AG09309 (cell line): ENCODE data around the gene CEMIP2.

ENCODE experiments used
- DNase-seq: peaks from one replicate; pipeline ENCODE4 v3.0.0-alpha.2; 2010; ENCODE audit warnings: low read depth
- H3K4me3 ChIP-seq: 2 replicates; pipeline ENCODE4 v1.5.1; 2011; ENCODE audit warnings: mild to moderate bottlenecking, low read depth, low read length, moderate library complexity; ENCODE audit not compliant: control insufficient read depth
- TF ChIP-seq, protein P1 (sequence below): IDR thresholded peaks from 2 replicates; pipeline ENCODE4 v1.5.1; 2011; ENCODE audit warnings: mild to moderate bottlenecking, low read depth, low read length, inconsistent platforms; ENCODE audit not compliant: insufficient read depth, control insufficient read depth; ENCODE audit errors: missing control alignments

The CEMIP2 gene

DNA sequence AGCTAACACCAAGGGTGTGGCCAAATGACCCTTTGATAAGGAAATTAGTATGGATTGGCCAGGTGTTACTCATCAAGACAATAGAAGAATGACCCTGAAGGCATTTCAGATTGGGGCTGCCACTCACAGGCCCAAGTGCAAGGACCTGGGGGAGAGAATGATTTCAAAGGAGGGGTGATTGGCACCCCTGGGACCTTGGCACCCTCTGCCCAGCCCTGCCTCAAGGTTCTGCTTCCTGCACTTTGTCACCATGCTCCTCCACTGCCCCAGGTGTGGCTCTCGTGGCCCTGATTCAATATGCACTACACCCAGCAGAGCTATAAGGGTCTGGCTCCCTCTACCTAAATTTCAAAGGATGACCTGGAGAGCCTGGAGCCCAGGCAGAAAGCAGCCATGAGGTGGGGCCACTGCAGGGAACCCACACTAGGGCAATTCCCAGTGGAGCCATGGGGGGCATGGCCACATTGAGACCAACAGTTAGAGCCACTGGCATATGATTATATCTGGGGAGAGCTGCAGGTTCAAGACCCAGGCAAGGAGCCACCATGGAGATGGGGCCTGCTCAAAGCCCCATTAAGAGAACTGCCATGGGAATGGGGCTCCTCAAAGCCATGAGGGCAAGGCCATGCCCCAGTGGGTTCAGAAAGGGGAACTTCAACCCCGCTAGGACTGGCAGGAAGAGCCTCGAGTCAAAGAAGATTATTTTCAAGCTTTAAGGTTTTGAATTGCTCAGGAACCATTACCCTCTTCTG is 93.0 kb downstream of the CEMIP2 start:
- no peak overlapping the region for H3K4me3 ChIP-seq
- no peak for DNase-seq
- TF ChIP-seq, protein P1, sequence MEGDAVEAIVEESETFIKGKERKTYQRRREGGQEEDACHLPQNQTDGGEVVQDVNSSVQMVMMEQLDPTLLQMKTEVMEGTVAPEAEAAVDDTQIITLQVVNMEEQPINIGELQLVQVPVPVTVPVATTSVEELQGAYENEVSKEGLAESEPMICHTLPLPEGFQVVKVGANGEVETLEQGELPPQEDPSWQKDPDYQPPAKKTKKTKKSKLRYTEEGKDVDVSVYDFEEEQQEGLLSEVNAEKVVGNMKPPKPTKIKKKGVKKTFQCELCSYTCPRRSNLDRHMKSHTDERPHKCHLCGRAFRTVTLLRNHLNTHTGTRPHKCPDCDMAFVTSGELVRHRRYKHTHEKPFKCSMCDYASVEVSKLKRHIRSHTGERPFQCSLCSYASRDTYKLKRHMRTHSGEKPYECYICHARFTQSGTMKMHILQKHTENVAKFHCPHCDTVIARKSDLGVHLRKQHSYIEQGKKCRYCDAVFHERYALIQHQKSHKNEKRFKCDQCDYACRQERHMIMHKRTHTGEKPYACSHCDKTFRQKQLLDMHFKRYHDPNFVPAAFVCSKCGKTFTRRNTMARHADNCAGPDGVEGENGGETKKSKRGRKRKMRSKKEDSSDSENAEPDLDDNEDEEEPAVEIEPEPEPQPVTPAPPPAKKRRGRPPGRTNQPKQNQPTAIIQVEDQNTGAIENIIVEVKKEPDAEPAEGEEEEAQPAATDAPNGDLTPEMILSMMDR = no peak

DNA sequence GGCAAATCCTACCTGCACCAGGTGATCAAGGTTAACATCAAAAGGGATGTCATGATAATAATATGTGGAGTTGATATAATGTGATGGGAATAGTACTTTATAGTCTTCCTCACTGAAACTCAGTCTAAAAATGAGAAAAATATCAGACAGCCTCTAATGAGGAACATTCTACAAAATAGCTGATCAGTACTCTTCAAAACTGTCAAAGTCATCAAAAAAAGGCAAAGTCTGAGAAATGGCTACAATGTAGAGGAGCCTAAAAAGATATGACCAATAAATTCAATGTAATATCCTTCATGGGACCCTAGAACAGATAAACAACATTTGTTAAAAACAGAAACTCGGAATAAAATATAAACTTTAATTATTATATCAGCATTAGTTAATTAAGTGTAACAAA is 95.7 kb downstream of the CEMIP2 start:
- TF ChIP-seq, protein P1 = no peak
- DNase-seq = no peak
- H3K4me3 ChIP-seq = no peak overlapping the region

DNA sequence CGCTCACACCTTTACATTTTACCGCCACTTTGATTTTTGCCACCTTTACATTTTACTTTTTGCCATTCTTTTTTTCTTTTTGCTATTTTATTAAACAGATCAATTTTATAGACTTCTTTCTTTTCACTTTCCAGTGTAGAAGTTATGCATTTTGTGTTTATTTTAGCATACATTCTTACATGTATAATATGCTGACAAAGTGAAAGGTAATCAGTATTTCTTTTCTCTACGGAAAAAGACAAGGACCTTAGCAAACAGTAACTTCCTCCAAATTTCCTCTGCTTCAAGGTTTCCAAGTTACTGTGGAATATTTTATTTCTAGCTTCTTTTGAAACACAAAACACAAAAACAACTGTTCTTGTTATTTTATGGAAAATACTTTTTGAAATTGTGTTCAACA is 97.0 kb downstream of the CEMIP2 start:
- TF ChIP-seq, protein P1 = no peak

DNA sequence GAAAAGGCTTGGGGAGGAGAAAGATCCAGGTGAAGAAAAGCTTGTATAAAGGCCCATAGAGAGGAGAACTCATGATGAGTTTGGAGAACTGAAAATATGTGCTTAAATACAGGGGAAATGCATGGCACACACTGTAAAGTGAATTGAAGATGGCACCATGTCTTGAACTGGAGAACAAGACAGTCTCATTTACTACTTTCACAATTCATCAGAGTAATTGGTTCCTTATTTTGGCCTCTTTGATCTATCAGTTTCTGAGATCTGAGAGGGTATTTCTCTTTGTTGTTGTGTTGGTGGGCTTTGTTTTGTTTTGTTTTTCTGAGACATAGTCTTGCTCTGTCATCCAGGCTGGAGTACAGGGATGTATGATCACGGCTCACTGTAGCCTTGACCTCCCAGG is 98.2 kb downstream of the CEMIP2 start:
- no peak for DNase-seq
- TF ChIP-seq, protein P1 = no peak
- no peak overlapping the region for H3K4me3 ChIP-seq

More for the DNA sequence above, 97.0 kb downstream of the CEMIP2 start:
- no peak overlapping the region for H3K4me3 ChIP-seq
- DNase-seq = no peak

DNA sequence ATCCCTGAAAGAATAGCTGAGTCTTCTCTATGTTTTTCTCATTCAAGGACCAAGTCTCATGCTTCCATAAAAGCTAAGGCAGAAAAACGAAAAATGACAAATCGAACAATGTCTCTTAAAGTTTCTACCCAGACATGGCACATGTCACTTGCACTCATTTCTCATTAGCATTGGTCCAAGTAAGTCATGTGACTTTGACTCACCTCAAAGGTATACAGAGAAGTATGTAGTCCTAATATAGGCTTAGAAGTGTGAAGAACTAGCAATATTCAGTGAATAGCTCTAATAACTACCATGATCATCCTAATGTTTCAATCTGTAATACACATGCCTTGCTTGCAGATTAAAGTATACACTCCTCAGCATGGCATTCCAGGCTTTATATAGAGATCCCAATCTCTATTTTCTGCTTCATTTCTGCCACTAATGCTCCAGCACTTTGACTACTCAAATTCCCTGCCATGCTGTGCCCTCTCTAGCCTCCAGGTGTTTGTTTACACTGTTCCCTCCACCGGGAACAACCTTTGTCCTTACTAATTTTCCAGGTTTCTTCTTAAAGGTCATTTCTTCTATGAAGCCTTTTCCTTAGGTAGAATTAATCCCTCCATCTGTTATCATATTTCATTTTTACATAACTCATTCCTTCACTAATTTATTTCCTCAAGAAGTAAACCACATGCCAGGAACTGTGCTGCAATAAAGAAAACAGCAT is 98.9 kb downstream of the CEMIP2 start:
- H3K4me3 ChIP-seq = no peak overlapping the region
- TF ChIP-seq, protein P1 = no peak
- DNase-seq = no peak

DNA sequence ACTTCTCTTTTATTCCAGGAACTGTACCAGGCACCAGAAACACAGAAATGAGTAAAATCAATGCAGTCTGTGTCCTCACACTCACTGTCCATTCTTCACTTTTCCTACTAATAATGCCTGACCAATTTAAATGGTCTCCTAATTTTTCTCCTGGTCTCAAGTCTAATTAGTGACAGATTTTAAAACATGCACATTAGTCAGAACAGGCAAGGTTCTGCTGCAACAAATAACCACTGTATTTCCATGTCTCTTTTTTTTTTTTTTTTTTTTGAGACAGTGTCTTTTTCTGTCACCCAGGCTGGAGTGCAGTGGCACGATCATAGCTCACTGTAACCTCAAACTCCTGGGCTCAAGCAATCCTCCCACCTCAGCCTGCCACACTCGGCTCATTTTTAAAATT is 99.6 kb downstream of the CEMIP2 start:
- H3K4me3 ChIP-seq = no peak overlapping the region
- TF ChIP-seq, protein P1 = no peak

More for the DNA sequence above, 99.6 kb downstream of the CEMIP2 start:
- no peak for DNase-seq
